ENCODE data around the gene ATP1A4. TPM values are rescaled to one million over a fixed set of nuclear protein-coding genes. Genes with fewer than 3 reads are reported as not detected.

Gene ATP1A4
- total RNA-seq, 1 donor from 2014 or later, result 0.38 TPM

GRCh38 chr1:160200786-160201185 is 49.4 kb downstream of the ATP1A4 start:
- Mint-ChIP-seq H3K36me3 (no peaks in the 10 kb centered on the region), H3K9me3 (no peaks in the 10 kb centered on the region), H3K27ac (no peak overlapping the region), H3K4me3 (no peak overlapping the region), H3K27me3 (ENCODE audit: low read depth) (no peaks in the 10 kb centered on the region), H3K4me1 (peaks cover 9% of the 10 kb centered on the region)
- no peak for DNase-seq (ENCODE audit: low spot score in 2 of 2, unreplicated experiment in 2 of 2)
- TF ChIP-seq, protein P1, sequence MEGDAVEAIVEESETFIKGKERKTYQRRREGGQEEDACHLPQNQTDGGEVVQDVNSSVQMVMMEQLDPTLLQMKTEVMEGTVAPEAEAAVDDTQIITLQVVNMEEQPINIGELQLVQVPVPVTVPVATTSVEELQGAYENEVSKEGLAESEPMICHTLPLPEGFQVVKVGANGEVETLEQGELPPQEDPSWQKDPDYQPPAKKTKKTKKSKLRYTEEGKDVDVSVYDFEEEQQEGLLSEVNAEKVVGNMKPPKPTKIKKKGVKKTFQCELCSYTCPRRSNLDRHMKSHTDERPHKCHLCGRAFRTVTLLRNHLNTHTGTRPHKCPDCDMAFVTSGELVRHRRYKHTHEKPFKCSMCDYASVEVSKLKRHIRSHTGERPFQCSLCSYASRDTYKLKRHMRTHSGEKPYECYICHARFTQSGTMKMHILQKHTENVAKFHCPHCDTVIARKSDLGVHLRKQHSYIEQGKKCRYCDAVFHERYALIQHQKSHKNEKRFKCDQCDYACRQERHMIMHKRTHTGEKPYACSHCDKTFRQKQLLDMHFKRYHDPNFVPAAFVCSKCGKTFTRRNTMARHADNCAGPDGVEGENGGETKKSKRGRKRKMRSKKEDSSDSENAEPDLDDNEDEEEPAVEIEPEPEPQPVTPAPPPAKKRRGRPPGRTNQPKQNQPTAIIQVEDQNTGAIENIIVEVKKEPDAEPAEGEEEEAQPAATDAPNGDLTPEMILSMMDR (IDR thresholded peaks at IDR 0.05; ENCODE audit: unreplicated experiment), result no peak

- DNase-seq (ENCODE audit: low spot score in 2 of 2, unreplicated experiment in 2 of 2), result no peak
- Mint-ChIP-seq H3K9me3 (no peaks in the 10 kb centered on the region), H3K27me3 (ENCODE audit: low read depth) (no peaks in the 10 kb centered on the region)
Observed at GRCh38 chr1:160204526-160205241, 53.3 kb downstream of the ATP1A4 start.

GRCh38 chr1:160205242-160206035 is 54.0 kb downstream of the ATP1A4 start, which contains the start of gene PEA15:
PEA15 (plus strand) TSS chr1:160205384; CDS start chr1:160211545, 6,161 bp downstream.
- Mint-ChIP-seq H3K9me3 (no peaks in the 10 kb centered on the region), H3K27me3 (ENCODE audit: low read depth) (no peaks in the 10 kb centered on the region), H3K4me3 (peak within 1 kb of the TSS; percentile 81), H3K36me3 (peaks cover 4% of the 10 kb centered on the region), H3K27ac (peak within 1 kb of the TSS; percentile 91), H3K4me1 (peaks cover 49% of the 10 kb centered on the region)
- peak; percentile 60 to 73 for DNase-seq (ENCODE audit: low spot score in 2 of 2, unreplicated experiment in 2 of 2)
- TF ChIP-seq, protein P1 (IDR thresholded peaks at IDR 0.05; ENCODE audit: unreplicated experiment), result no peak

More at GRCh38 chr1:160204526-160205241, 53.3 kb downstream of the ATP1A4 start:
- Mint-ChIP-seq H3K4me1 (peaks cover 41% of the 10 kb centered on the region), H3K36me3 (peaks cover 4% of the 10 kb centered on the region), H3K4me3 (peak overlapping the region; percentile 81), H3K27ac (peak overlapping the region; percentile 82)
- TF ChIP-seq, protein P1 (IDR thresholded peaks at IDR 0.05; ENCODE audit: unreplicated experiment), result no peak

DNA sequence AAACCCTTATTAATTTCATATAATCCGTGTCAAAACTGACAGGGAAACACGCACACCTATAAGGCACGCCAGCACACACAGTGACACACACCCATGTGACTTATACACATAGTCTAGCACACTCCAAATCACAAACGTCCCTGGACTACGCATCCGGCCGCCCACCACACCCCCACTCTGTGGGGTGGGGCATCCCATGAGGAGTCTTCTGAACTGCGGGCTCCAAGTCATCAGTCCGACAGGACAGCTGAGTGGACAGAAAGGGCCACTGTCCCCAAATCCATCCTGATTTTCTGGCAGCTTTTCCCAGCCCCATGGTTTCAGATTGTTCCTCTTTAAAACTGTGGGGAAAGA is 54.6 kb downstream of the ATP1A4 start:
- H3K27me3 Mint-ChIP-seq (ENCODE audit: low read depth), result no peaks in the 10 kb centered on the region
- H3K27ac Mint-ChIP-seq, result peak overlapping the region; percentile 91
- H3K4me1 Mint-ChIP-seq, result peaks cover 51% of the 10 kb centered on the region
- peak overlapping the region; percentile 81 for H3K4me3 Mint-ChIP-seq
- DNase-seq (ENCODE audit: low spot score in 2 of 2, unreplicated experiment in 2 of 2), result no peak
- H3K36me3 Mint-ChIP-seq, result peaks cover 4% of the 10 kb centered on the region
- no peaks in the 10 kb centered on the region for H3K9me3 Mint-ChIP-seq
- TF ChIP-seq, protein P1 (IDR thresholded peaks at IDR 0.05; ENCODE audit: unreplicated experiment), result no peak

DNA sequence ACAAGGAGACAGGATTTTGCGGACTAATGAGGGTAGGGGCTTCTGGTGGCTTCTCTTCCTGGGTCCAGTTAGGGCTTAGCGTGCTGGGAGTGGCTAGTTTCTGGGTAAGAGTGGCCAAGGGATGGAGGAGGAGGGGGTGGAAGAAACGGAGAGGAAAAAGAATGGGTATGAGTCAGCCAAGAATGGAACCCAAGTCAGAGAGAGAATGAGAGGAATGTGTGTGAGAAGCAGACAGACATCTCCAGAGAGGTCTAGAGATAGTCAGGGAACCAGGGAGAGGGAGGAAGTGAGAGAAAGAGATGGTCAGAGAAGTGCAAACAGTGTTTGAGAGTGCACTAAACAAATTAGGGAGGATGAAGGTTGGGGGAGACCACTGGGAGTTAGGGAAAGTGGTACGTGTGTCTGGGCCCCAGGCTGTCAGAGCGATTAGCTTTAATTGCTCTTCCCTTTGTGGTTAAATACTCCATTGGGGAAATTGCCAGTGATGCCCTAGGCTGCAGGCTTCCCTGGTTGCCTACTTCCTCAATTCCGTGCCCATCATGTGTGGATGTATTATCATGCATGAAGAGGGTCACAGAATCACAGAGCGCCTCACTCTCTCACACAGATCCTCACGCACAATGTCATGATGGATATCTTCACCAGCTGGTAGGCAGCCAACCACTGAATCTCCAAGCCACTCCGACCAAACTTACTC is 55.2 kb downstream of the ATP1A4 start:
- Mint-ChIP-seq H3K27ac (peak overlapping the region; percentile 91), H3K4me3 (peak overlapping the region; percentile 81), H3K9me3 (no peaks in the 10 kb centered on the region), H3K27me3 (ENCODE audit: low read depth) (no peaks in the 10 kb centered on the region), H3K36me3 (peaks cover 7% of the 10 kb centered on the region), H3K4me1 (peaks cover 51% of the 10 kb centered on the region)
- TF ChIP-seq, protein P1 (IDR thresholded peaks at IDR 0.05; ENCODE audit: unreplicated experiment), result no peak
- DNase-seq (ENCODE audit: low spot score in 2 of 2, unreplicated experiment in 2 of 2), result no peak

Measured in mesothelial cell of epicardium (in vitro differentiated cells).